ENCODE data around the gene CRK.
"Not testable (repeated sequence)": the region's sequence is repeated elsewhere in the genome, so short reads cannot be mapped to it uniquely, and the experiment has no call there.

CRK gene

GRCh38 chr17:1379208-1379929 lies 76.7 kb downstream of the CRK start:
- DNase-seq, result no peak

GRCh38 chr17:1378476-1378860 lies 77.6 kb downstream of the CRK start:
- not testable (repeated sequence) for DNase-seq

- no peak for DNase-seq
These were observed 78.7 kb downstream of the CRK start for GRCh38 chr17:1377334-1377733.

GRCh38 chr17:1376061-1376460 lies 80.0 kb downstream of the CRK start:
- DNase-seq, result no peak

GRCh38 chr17:1375615-1376014 lies 80.4 kb downstream of the CRK start:
- no peak for DNase-seq

- DNase-seq, result no peak
These were observed 81.4 kb downstream of the CRK start for GRCh38 chr17:1374431-1375177.

GRCh38 chr17:1373707-1374237 lies 82.3 kb downstream of the CRK start:
- DNase-seq, result no peak

- no peak for DNase-seq
These were observed 83.4 kb downstream of the CRK start for GRCh38 chr17:1372618-1373017.

- DNase-seq, result no peak
These were observed 84.0 kb downstream of the CRK start for GRCh38 chr17:1371893-1372590.

Data from KG1 (cell line).